GM19324 (cell line): ENCODE results near the gene ZBP1.
A peak's percentile ranks its signal among the peaks of the same experiment; 100 is the strongest.

Experiments
- ATAC-seq: cut with Tn5 transposase; IDR thresholded peaks from one replicate; pipeline ENCODE4 v1.9.1; 2021; ENCODE audit warnings: mild to moderate bottlenecking, moderate library complexity; ENCODE audit not compliant: unreplicated experiment, low FRiP score

Gene ZBP1, protein sequence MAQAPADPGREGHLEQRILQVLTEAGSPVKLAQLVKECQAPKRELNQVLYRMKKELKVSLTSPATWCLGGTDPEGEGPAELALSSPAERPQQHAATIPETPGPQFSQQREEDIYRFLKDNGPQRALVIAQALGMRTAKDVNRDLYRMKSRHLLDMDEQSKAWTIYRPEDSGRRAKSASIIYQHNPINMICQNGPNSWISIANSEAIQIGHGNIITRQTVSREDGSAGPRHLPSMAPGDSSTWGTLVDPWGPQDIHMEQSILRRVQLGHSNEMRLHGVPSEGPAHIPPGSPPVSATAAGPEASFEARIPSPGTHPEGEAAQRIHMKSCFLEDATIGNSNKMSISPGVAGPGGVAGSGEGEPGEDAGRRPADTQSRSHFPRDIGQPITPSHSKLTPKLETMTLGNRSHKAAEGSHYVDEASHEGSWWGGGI

DNA sequence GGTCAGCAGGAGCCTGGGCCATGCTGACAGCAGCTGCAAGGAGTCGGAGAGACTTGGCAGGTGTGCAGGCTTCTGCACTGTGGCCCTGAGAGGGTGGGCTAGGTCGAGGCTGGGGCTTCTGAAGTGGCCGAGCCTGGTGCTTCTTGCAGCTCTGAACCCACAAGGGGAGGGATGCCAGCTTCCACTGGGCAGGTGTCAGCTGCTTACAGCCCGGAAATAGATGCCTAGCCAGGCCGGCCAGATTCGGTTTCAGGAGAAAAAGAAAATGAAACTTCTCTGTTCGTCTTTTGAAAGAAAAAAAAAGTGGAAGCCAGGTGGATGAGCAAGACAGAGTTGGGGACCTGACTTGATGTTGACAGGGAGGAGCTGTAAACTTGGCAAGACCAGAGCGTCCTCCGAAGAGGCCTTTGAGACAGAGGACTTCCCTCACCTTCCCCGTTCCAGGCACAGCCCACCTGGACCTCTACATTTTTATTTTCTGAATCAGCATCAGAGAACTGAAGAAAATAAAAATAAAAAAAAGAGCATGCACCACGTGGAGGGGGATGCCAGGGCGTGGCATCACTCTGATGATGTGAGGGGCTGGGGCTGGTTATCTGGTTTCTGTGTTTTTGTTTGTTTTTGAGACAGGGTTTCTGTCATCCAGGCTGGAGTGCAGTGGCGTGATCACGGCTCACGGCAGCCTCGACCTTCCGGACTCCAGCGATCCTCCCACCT lies at the start of gene ZBP1:
ZBP1 (minus strand) TSS at position 153 of the 717 bp plus-strand sequence; CDS start at position 22, 131 bp downstream.
- ATAC-seq = peak; percentile 70

DNA sequence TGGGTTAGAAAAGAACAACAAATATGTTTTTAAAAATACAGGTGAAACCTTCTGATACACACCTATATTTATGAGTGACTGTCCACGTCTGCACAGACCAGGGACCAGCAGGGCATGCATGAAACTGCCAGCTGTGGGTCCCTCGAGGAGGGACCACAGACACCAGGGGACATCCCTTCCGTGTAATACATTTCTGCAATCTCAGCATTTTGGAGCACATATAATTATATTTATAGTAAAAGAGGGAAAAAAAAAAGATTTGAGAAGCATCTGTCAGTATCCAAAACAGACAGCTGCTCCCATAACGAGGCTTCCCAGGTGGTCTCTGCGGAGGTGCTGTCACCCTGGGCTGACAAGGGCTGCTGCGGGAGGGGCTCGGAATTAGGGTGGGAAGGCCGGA lies 49.4 kb upstream of the ZBP1 start:
- no peak for ATAC-seq

DNA sequence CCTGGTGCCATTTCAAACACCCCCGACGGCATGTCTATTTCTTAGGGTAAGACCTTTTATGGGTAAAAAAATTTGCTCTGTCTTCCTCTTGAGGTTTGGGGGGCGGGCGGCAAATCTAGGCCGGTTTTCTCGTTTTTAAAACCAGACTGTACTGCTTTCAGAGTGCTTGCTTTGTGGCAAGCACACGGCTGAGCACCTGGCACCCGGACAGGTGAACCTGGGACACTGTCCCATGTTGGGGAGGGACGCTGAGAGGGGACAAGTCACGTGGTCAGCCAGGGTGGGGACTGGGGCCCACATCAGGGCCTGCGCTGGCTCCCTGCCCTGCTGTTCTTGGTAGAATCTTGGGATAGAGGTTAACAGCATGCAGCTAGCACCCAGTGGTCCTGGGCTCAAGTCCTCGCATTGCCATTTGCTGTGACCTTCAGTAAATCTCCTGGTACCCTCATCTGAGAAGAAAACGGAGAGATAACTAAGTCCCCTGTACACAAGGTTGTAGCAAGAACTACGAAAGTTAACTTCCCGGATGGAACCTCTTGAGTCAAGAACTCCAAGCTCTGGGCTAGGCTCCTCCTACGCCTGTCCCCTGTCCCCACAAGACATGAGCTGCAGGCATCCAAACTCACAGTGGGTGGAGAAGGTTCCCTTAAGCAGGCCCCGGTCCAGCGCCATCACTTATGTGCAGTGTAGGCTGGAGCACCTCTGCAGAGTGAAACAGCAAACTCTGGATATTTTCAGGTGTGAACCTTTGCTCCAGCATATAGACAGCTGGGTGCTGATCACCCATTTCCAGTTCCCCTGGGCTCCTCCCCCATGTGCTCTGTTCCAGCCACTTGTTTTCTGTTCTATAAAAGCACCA lies 47.9 kb upstream of the ZBP1 start:
- no peak for ATAC-seq

DNA sequence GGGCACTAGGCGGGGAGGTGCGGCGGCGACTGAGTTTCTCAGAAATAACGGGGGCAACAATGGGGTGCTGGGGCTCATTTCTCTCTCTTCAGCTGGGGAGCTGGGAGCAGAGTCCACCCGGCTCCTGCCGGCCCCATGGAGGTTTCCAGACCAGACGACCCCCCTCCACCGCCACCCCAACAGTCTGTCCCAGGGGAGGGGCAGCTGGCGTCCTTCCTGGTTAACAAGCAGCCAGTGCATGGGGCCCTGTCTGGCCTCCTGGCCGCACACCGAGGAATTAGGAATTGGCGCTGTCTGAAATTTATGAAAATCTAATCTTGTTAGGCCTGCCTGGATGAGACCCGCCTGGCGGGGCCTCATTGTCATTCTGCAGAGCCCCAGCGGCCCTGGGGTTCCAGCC lies 47.2 kb upstream of the ZBP1 start:
- ATAC-seq = no peak

DNA sequence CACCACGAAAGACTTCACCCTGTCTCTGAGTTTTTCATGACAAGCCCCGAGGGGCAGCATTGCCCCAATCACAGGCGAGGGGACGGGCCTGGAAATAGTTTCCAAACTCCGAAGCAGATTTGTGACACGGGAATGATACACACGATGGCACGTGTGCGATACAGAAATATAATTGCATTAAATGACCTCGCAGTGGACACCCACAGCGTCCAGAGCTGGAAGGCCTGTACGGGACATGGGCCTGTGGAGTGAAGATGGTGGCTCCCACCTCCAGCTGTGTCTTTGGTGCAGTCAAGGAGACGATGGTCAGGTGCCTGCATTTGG lies 46.6 kb upstream of the ZBP1 start:
- ATAC-seq = no peak

DNA sequence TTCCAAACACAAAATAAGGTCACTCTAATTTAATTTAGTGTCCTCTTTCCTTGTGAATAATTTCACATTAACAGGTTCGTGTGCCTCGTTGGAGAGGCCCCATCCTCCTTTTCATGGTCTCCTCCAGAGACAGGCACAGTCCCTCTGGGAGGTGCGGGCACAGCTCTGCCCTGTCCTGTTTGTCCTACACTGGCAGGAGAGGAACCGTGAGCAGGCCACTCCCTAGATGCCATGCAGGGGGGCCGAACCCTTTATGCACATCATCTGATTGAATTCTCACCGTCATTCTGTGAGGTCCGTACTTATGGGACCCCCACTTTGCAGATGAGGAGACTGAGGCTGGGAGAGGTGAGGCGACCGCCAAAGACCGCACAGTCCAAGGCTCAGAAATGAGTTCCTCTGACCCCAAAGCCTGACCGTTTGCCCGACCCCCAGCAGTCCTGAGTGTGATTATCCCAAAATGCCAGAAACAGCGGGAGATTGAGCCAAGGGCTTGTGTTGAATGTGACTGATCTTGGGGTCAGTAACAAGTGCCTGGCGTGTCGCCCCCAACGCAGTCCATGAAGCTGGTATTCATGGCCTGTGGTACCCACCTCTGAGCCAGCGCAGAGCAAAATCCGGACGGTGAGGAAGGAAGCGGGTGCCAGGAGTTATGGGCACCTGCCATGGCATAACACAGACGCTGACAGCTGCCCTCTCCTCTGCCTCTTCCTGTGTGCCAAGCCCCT lies 46.0 kb upstream of the ZBP1 start:
- ATAC-seq = no peak

DNA sequence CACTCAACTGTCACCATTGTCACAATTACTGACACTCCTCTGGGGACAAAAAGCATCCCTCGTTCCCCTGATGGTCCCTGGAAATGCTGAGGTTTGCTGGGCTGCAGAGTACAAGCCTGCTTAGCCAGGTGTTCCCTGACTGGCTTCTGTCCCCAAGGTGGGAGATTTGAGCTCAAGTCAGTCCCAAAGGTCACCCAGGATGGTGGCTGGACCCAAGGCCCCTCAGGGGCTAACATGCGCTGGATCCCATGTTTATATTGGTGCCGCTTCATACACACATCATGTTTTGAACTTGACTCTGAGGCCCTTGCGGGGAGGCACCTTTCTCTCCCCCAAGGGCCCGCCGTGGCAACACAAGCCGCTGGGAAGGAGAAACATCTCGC lies 45.4 kb upstream of the ZBP1 start:
- ATAC-seq = no peak

DNA sequence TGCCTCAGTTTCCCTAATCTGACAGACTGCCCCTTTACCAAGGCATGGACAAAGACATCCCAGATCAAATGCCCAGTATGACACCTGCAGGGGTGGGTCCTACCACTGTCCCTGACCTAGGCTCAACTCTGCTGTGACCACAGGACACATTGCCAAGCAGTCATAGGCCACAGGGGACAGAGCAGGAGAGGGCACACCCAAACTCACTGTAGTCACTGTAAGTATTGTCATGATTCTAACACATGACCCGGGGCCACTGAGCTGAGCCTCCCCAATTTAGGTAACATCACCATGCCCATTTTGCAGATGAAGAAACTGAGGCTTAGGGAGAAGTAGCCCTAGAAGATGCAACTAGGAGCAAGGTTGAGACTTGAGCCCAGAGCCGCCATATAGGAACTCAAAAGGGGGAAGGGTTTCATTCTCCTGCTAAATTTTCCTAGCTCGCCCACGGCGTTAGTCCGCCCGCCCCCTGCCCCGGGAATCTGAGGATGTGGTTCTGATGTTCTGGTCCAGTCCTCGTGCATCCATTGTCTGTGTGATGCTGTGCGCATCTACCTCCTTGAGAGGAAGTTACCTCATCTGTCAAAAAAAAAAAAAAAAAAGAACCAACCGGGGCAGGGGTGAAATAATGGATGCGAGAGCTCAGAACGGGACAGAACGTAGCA lies 44.8 kb upstream of the ZBP1 start:
- no peak for ATAC-seq

DNA sequence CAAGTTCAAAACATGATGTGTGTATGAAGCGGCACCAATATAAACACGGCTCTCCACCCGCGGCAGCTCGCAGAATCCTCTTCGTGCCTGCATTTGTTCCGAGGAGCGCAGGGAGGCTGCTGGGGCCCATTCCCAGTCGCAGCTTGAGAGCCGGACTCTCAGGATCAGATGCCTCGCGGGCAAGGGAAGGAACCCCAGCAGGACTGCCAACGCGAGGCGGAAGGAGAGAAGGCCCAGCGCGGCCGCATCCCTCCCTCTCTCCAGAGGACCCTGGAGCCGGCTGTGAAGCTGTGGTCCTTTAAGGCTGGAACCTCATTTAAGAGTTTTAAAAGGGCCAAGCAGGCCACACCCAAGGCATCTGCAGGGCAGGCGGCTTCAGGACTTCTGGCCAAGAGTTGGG lies 44.2 kb upstream of the ZBP1 start:
- ATAC-seq = no peak

DNA sequence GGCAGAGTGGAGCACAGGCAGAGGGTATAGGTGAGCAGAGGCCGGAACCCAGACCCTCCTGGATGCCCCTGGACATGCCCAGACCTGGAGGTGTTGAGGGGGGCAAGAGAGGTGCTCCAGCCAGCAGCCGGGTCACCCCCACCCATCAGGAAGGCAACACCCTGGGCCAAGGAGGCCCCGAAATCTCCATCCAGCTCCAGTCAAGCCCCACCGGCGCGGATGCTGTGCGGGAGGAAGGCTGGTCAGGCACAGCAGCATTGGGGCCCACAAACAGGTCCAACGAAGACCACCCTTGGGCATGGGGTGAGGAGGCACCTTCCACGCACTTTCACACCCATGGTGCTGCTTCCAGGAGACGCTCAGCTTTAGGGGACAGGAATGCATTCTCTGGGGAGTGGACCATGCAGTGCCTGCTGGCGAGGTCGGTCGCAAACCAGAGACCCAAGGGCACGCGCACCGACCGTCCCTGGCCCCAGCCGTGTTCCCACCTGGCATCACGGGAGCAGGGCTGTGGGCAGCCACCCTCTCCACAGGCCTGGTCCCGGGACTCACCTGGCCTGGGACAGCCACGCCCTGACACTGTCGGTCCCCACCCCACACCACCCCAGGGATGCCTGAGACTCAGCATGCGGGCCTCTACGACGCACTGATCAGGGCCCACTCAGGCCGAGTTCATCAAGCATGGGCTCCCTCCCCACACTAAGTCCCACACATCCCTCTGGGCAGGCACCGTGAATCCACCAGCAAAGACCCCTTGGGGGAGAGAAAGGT lies 43.6 kb upstream of the ZBP1 start:
- ATAC-seq = no peak

DNA sequence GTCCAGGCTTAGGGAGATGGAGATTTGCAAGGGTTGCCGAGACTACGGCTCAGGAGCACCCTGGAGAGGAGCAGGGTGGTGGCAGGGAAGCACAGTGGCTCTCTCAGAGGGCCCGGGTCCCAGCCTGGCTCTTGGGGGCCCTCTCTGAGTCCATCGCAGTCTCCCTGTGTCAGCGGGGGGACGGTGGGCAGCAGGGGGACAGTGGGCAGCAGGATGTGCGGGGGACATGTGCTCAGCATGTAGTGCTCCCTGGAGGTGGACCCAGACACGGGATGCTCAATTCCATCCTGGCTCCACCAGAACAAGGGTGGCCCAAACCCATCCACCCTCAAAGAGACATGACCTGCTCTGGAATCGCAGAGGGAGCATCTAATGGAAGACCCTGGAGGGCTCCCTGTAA lies 43.0 kb upstream of the ZBP1 start:
- no peak for ATAC-seq

DNA sequence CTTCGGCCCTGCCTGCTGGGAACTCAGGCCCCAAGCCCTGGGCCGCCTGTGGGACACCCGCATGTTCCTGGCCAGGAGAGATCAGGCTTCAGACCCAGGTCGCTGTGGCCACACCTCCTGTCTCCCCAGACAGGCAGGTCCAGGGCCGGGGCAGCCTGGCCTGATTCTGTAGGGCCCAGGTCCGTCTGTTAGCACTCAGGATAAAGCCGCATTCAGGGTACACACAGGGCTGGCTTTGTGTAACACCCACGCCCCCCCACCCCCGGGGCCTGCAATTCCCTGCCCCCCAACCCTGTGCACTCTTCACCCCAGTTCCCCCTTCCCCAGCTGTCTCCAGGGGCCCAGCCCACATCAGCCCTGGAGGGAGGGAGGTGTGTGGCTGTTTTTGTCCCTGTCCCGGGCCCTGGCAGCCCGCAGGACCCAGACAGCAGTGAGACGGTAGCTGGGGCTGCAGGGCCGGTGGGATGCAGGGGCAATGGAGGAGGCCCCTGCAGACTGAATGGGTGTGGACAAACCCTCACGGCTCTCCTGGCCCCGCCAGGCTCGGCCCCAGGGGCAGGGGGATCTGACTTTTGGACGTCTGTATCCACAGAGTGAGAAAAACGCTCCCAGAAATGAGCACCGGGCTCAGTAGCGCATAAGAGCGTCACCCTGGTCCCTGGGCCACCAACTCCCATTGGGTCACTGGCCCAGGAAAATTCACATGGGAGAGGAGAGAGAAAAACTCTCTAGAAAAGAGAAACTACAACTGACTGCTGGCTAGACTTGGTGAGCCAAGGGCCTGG lies 42.4 kb upstream of the ZBP1 start:
- ATAC-seq = no peak

DNA sequence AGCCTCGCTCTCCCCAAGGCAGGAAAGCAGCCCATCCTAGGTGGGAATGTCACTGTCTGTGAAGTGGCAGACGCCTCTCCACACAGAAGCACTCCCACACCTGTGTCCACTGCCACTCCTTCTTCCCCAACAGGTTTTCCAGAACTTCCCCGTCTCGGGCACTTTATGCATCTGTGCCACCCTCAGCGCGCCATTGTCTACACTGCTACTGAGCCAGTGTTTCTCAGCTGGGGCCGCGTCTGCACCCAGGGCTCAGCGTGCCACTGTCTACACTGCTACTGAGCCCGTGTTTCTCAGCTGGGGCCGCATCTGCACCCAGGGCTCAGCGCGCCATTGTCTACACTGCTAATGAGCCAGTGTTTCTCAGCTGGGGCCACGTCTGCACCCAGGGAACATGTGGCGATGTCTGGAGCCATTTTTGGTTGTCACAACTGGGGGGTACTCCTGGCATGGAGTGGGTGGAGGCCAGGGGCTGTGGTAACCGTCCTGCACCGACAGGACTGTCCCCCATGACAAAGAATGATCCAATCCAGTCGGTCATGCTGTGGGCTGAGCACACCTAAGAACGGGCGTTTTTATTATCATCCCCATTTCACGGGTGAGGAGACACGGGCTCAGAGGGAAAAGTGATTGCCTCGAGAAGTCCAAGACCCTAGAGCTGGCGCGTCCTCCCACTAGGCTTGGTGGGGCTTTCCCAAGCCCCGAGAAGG lies 41.7 kb upstream of the ZBP1 start:
- no peak for ATAC-seq

DNA sequence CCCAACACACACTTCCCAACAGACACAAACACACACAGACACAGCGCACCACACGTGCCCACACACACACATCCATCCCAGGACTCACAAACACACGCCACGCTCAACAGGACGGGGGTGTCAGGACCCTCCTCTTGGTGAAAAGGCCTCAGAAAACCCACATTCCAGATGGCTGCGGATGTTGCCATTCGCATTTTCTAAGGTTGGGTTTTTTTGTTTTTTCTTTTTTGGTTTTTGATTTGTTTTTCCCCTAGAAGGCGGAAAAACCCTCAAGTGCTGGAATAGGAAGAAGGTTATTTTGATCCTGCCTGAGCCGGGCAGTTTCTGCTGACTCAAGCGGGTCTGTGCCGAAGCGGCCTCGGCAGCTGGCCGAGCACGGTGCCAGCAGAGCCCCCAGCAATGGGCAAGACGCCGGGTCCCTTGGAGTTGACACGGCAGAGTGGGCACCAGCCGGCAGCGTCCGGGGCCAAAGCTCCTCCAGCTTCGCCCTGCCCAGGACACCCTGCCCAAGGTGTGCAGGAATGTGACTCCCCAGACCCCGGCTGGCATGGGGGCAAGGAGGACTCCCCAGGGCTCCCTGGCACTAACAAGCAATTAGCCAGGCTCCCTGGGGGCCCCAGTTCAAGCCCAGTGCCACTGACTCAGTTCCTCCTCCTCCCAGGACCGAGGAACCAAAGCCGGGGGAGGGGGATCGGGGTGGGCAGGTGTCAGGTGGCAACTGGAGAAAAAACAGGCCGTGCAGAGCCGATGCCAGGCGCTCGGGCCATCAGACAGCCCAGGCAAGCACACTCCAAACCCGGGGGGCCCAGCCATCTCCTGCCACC lies 40.9 kb upstream of the ZBP1 start:
- ATAC-seq = no peak

DNA sequence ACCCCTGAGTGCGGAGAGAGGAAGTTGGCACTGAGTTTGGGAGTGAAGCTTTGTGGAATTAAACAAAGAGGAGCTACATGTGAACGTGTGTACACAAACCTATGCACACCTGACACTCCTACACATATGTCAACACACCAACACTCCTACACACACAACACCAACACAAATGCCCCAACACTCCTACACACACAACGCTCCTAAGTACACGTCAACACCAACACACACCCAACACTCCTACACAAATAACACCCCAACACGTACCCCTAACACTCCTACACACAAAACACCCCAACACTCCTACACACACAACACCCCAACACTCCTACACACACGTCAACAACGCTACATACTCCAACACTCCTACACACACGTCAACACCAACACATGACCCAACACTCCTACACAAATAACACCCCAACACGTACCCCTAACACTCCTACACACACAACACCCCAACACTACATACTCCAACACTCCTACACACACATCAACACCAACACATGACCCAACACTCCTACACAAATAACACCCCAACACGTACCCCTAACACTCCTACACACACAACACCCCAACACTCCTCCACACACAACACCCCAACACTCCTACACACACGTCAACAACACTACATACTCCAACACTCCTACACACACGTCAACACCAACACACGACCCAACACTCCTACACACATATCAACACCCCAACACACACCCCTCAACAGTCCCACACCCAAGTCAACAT lies 40.1 kb upstream of the ZBP1 start:
- no peak for ATAC-seq

DNA sequence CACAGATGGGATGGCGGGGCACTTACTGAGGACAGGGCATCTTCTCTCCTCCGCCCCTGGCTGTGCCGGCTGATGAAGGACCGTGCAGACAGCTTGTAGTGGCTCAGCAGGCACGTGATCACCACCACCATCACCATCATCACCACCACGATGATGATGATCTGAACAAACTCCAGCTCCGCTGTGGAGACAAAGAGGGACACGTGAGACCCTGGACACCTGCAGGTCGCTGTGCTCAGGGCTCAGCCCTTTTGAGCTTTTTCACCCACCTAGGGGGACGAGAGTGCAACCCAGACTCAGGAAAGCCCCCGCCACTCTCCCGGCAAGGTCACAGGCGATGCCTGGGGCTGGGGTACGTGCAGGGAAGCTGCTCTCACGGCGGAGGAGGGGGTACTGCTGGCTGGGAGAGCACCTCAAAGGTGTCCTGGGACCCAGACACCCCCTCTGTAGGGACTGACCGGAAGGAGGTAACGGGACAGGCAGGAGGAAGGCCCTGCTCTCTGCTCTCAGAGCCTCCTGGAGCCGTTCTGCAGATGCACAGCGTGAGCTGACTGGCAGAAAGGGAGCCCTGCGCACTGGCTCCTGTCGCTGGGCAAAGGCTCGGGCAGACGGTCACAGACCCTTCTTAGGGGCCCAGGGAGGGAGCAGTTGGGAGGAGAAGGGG lies 39.4 kb upstream of the ZBP1 start:
- no peak for ATAC-seq
